GM21360 (cell line): ENCODE measurements around the gene OR10R2.

Source experiments
- ATAC-seq: cut with Tn5 transposase; IDR thresholded peaks from one replicate; pipeline ENCODE4 v1.9.1; 2021; ENCODE audit warnings: mild to moderate bottlenecking, moderate library complexity; ENCODE audit not compliant: unreplicated experiment

The OR10R2 gene

GRCh38 chr1:158521666-158522058, 49.6 kb downstream of the OR10R2 start:
- ATAC-seq = no peak

- ATAC-seq = no peak
Measured at GRCh38 chr1:158527190-158527815, 55.3 kb downstream of the OR10R2 start.
